ENCODE data around the gene C1GALT1. TPM values are rescaled to one million over a fixed set of nuclear protein-coding genes. Genes with fewer than 3 reads are reported as not detected.

The C1GALT1 gene
- total RNA-seq, 1 donor = 137 TPM

DNA sequence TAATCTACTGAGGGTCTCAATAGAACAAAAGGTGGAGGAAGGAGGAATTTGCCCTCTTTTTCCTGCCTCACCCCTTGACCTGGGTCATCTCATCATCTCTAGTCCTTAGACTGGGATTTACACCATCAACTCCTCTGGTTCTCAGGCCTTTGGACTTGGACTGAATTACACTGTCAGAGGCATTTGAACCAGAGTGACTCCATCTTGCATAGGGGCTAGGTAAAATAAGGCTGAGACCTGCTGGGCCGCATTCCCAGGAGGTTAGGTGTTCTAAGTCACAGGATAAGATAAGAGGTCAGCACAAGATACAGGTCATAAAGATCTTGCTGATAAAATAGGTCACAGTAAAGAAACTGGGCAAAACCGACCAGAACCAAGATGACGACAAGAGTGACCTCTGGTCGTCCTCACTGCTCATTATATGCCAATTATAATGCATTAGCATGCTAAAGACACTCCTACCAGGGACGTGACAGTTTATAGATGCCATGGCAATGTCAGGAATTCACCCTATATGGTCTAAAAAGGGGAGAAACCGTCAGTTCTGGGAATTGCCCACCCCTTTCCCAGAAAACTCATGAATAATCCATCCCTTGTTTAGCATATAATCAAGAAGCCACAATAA lies 84.0 kb downstream of the C1GALT1 start:
- Histone ChIP-seq H3K9me3 (ENCODE audit: low read depth, low read length) (no peaks in the 10 kb centered on the region), H3K36me3 (ENCODE audit: insufficient read depth, low read length) (no peaks in the 10 kb centered on the region), H3K27me3 (ENCODE audit: insufficient read depth, low read length) (no peaks in the 10 kb centered on the region), H3K79me2 (ENCODE audit: insufficient read depth, low read length) (no peaks in the 10 kb centered on the region), H3K4me3 (ENCODE audit: insufficient read depth, low read length) (no peak overlapping the region), H4K20me1 (ENCODE audit: insufficient read depth, low read length) (no peaks in the 10 kb centered on the region), H3K27ac (ENCODE audit: low read depth, low read length) (no peak overlapping the region), H3K4me2 (ENCODE audit: insufficient read depth, low read length) (no peak overlapping the region), H3K4me1 (ENCODE audit: insufficient read depth, low read length) (peaks cover 7% of the 10 kb centered on the region), H2AFZ (ENCODE audit: low read length) (no peak overlapping the region)
- DNase-seq (ENCODE audit: insufficient read length, low spot score, missing footprints) = no peak
- TF ChIP-seq, protein P1, sequence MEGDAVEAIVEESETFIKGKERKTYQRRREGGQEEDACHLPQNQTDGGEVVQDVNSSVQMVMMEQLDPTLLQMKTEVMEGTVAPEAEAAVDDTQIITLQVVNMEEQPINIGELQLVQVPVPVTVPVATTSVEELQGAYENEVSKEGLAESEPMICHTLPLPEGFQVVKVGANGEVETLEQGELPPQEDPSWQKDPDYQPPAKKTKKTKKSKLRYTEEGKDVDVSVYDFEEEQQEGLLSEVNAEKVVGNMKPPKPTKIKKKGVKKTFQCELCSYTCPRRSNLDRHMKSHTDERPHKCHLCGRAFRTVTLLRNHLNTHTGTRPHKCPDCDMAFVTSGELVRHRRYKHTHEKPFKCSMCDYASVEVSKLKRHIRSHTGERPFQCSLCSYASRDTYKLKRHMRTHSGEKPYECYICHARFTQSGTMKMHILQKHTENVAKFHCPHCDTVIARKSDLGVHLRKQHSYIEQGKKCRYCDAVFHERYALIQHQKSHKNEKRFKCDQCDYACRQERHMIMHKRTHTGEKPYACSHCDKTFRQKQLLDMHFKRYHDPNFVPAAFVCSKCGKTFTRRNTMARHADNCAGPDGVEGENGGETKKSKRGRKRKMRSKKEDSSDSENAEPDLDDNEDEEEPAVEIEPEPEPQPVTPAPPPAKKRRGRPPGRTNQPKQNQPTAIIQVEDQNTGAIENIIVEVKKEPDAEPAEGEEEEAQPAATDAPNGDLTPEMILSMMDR (IDR thresholded peaks at IDR 0.05; ENCODE audit: extremely low read depth, low read depth, low read length) = no peak

DNA sequence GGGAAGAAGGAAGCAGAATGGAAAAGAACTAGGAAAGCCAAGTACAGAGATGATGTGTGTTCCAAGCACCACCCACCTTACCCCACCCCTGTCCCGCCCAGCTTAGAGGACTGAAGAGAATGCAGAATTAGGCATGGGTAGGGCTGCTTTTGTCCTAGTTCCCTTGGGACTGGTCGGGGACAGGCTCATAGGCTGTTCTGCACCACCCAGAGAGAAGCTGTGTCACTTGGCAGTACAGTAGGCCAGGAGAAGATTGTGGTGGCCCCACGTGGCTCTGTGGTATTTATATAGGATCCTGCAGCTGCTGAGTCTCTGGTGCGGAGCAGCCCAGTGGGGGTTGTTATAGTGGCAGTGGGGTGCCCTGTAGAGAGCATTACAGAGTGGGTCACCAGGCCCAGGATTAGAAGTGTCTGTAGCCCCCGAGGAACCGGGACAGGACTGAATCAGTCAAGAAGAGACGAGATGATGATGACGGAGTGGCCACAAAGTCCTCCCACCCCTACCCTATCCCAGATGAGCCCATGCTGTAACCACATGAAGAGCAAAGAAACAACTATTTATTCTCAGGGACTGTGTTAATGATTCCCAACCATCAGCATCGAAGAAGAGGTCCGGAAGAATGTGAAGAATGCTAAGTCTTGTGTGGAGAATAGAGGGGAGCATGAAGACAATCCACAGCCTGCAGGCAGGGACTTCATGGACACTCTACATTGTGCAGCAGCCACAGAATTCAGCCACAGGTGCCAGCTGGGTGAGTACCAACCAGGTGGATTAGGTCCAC lies 88.9 kb downstream of the C1GALT1 start:
- H2AFZ ChIP-seq (ENCODE audit: low read length) = no peak overlapping the region
- no peaks in the 10 kb centered on the region for H4K20me1 ChIP-seq (ENCODE audit: insufficient read depth, low read length)
- no peak for DNase-seq (ENCODE audit: insufficient read length, low spot score, missing footprints)
- no peaks in the 10 kb centered on the region for H3K79me2 ChIP-seq (ENCODE audit: insufficient read depth, low read length)
- no peak overlapping the region for H3K4me2 ChIP-seq (ENCODE audit: insufficient read depth, low read length)
- H3K27ac ChIP-seq (ENCODE audit: low read depth, low read length) = no peak overlapping the region
- H3K9me3 ChIP-seq (ENCODE audit: low read depth, low read length) = no peaks in the 10 kb centered on the region
- TF ChIP-seq, protein P1 (IDR thresholded peaks at IDR 0.05; ENCODE audit: extremely low read depth, low read depth, low read length) = no peak
- no peaks in the 10 kb centered on the region for H3K27me3 ChIP-seq (ENCODE audit: insufficient read depth, low read length)
- no peaks in the 10 kb centered on the region for H3K36me3 ChIP-seq (ENCODE audit: insufficient read depth, low read length)
- H3K4me1 ChIP-seq (ENCODE audit: insufficient read depth, low read length) = peaks cover 2% of the 10 kb centered on the region
- H3K4me3 ChIP-seq (ENCODE audit: insufficient read depth, low read length) = no peak overlapping the region

GRCh38 chr7:7272294-7272693 lies 90.0 kb downstream of the C1GALT1 start:
- H3K4me1 ChIP-seq (ENCODE audit: insufficient read depth, low read length) = peaks cover 2% of the 10 kb centered on the region
- H3K27me3 ChIP-seq (ENCODE audit: insufficient read depth, low read length) = no peaks in the 10 kb centered on the region
- no peak overlapping the region for H3K4me3 ChIP-seq (ENCODE audit: insufficient read depth, low read length)
- H3K4me2 ChIP-seq (ENCODE audit: insufficient read depth, low read length) = no peak overlapping the region
- no peaks in the 10 kb centered on the region for H4K20me1 ChIP-seq (ENCODE audit: insufficient read depth, low read length)
- TF ChIP-seq, protein P1 (IDR thresholded peaks at IDR 0.05; ENCODE audit: extremely low read depth, low read depth, low read length) = no peak
- H2AFZ ChIP-seq (ENCODE audit: low read length) = no peak overlapping the region
- H3K36me3 ChIP-seq (ENCODE audit: insufficient read depth, low read length) = no peaks in the 10 kb centered on the region
- H3K79me2 ChIP-seq (ENCODE audit: insufficient read depth, low read length) = no peaks in the 10 kb centered on the region
- no peak overlapping the region for H3K27ac ChIP-seq (ENCODE audit: low read depth, low read length)
- no peak for DNase-seq (ENCODE audit: insufficient read length, low spot score, missing footprints)
- no peaks in the 10 kb centered on the region for H3K9me3 ChIP-seq (ENCODE audit: low read depth, low read length)

- no peaks in the 10 kb centered on the region for H3K79me2 ChIP-seq (ENCODE audit: insufficient read depth, low read length)
- DNase-seq (ENCODE audit: insufficient read length, low spot score, missing footprints) = no peak
- H3K27me3 ChIP-seq (ENCODE audit: insufficient read depth, low read length) = no peaks in the 10 kb centered on the region
- no peak overlapping the region for H3K4me3 ChIP-seq (ENCODE audit: insufficient read depth, low read length)
- TF ChIP-seq, protein P1 (IDR thresholded peaks at IDR 0.05; ENCODE audit: extremely low read depth, low read depth, low read length) = no peak
- no peak overlapping the region for H2AFZ ChIP-seq (ENCODE audit: low read length)
- H3K4me2 ChIP-seq (ENCODE audit: insufficient read depth, low read length) = no peak overlapping the region
- H3K9me3 ChIP-seq (ENCODE audit: low read depth, low read length) = no peaks in the 10 kb centered on the region
- H3K27ac ChIP-seq (ENCODE audit: low read depth, low read length) = no peak overlapping the region
- peaks cover 2% of the 10 kb centered on the region for H3K4me1 ChIP-seq (ENCODE audit: insufficient read depth, low read length)
- H3K36me3 ChIP-seq (ENCODE audit: insufficient read depth, low read length) = no peaks in the 10 kb centered on the region
- no peaks in the 10 kb centered on the region for H4K20me1 ChIP-seq (ENCODE audit: insufficient read depth, low read length)
These were observed 92.4 kb downstream of the C1GALT1 start for GRCh38 chr7:7274782-7275181.
